Caco-2 (cell line): Measurements from ENCODE around the gene IRAK1. TPM values are rescaled to one million over a fixed set of nuclear protein-coding genes. Genes with fewer than 3 reads are reported as not detected.

ENCODE experiments used
- BruUV-seq: library from RNA; stranded (reverse); fragments of 400-500 nt; replicated peaks from 2 replicates; lab custom pipeline; 2021; lab: Mats Ljungman, UMichigan
- CTCF ChIA-PET: fragments of 300-600 bp; sonication (Branson Sonifier 250); formaldehyde crosslinking; loops from one replicate; lab custom pipeline; 2022; ENCODE audit warnings: antibody characterized with exemption; lab: Charles Lee
- POLR2A ChIA-PET: fragments of 300-600 bp; sonication (Branson Sonifier 250); formaldehyde crosslinking; loops from one replicate; lab custom pipeline; 2022; ENCODE audit warnings: antibody characterized with exemption; lab: Charles Lee
- DNase-seq, 2 experiments: peaks; one replicate each; pipeline versions ENCODE4 v3.0.0 to v3.0.0-alpha.2; 2020 to 2022
- H3K27me3 ChIP-seq: replicated peaks from 2 replicates; pipeline ENCODE4 v1.6.0; 2011; ENCODE audit warnings: low read length; ENCODE audit not compliant: control insufficient read depth, insufficient read depth
- H3K36me3 ChIP-seq: 2 replicates; pipeline ENCODE4 v1.5.1; 2011; ENCODE audit warnings: low read length; ENCODE audit not compliant: control insufficient read depth, insufficient read depth
- H3K4me1 ChIP-seq: fragments of 250-450 bp; sonication (Bioruptor Pico); 2 replicates; pipeline ENCODE4 v1.5.1; 2020; ENCODE audit warnings: mild to moderate bottlenecking
- H3K4me3 ChIP-seq: 2 replicates; pipeline ENCODE4 v1.5.1; 2011; ENCODE audit warnings: low read depth, mild to moderate bottlenecking, control low read depth, low read length
- H3K9me3 ChIP-seq: fragments of 250-450 bp; sonication (Bioruptor Pico); 2 replicates; pipeline ENCODE4 v1.5.1; 2020; ENCODE audit warnings: mild to moderate bottlenecking, moderate library complexity
- H3K27ac Mint-ChIP-seq: one replicate; pipeline ENCODE4 v1.8.0; 2022; ENCODE audit warnings: mixed read lengths; ENCODE audit not compliant: unreplicated experiment
- H3K27me3 Mint-ChIP-seq: one replicate; pipeline ENCODE4 v1.8.0; 2022; ENCODE audit warnings: mixed read lengths; ENCODE audit not compliant: insufficient read depth, unreplicated experiment
- H3K36me3 Mint-ChIP-seq: one replicate; pipeline ENCODE4 v1.8.0; 2022; ENCODE audit warnings: mild to moderate bottlenecking, mixed read lengths; ENCODE audit not compliant: insufficient read depth, unreplicated experiment
- H3K4me1 Mint-ChIP-seq: one replicate; pipeline ENCODE4 v1.8.0; 2022; ENCODE audit warnings: low read depth, mixed read lengths; ENCODE audit not compliant: unreplicated experiment
- H3K4me3 Mint-ChIP-seq: one replicate; pipeline ENCODE4 v1.8.0; 2022; ENCODE audit warnings: mild to moderate bottlenecking, moderate library complexity, mixed read lengths; ENCODE audit not compliant: unreplicated experiment
- H3K9me3 Mint-ChIP-seq: one replicate; pipeline ENCODE4 v1.8.0; 2022; ENCODE audit warnings: mixed read lengths; ENCODE audit not compliant: unreplicated experiment
- CTCF ChIP-seq, 2 experiments: fragments of 200-600 bp in 1 of 2; IDR thresholded peaks; 1 replicate in 1 of 2; 2 replicates in 1 of 2; pipeline versions ENCODE4 v1.5.1 to v1.8.0; 2011 to 2022; ENCODE audit warnings: antibody characterized with exemption in 1 of 2, control low read depth in 1 of 2, inconsistent platforms in 1 of 2, low read depth in 1 of 2, low read length in 1 of 2, mild to moderate bottlenecking in 1 of 2, moderate library complexity in 1 of 2; ENCODE audit not compliant: insufficient read depth in 1 of 2, severe bottlenecking in 1 of 2, unreplicated experiment in 1 of 2
- intact Hi-C: fragments of 100-400 bp; cut with micrococcal nuclease; formaldehyde crosslinking; loops from one replicate; pipeline ENCODE4 v1.10.0; 2022; ENCODE audit not compliant: unreplicated experiment
- total RNA-seq: library from RNA; stranded (reverse); gene quantifications from 2 replicates; pipeline ENCODE4 v1.2.3, GENCODE V29; 2022

IRAK1 gene
- total RNA-seq, 1 experiment from 2014 or later, result 119 TPM

- no peak for TF ChIP-seq CTCF (IDR thresholded peaks at IDR 0.05; ENCODE audit: insufficient read depth in 1 of 2, low read depth in 1 of 2, low read length in 1 of 2, severe bottlenecking in 1 of 2, unreplicated experiment in 1 of 2)
These were observed 45.1 kb upstream of the IRAK1 start for GRCh38 chrX:154064637-154065435.

GRCh38 chrX:154063234-154063633 is 43.5 kb upstream of the IRAK1 start:
- no peaks in the 10 kb centered on the region for H3K27me3 Mint-ChIP-seq
- BruUV-seq, result no TSS peak
- intact Hi-C loops, result no loop called here
- no peak overlapping the region for H3K4me3 Mint-ChIP-seq
- Histone ChIP-seq H3K27me3 (no peaks in the 10 kb centered on the region), H3K4me1 (no peaks in the 10 kb centered on the region), H3K9me3 (no peaks in the 10 kb centered on the region), H3K36me3 (no peaks in the 10 kb centered on the region), H3K4me3 (no peak overlapping the region)
- ChIA-PET POLR2A (no interaction called here), CTCF (no interaction called here)
- no peak for DNase-seq
- no peak overlapping the region for H3K27ac Mint-ChIP-seq
- no peaks in the 10 kb centered on the region for H3K4me1 Mint-ChIP-seq
- TF ChIP-seq CTCF (IDR thresholded peaks at IDR 0.05; ENCODE audit: insufficient read depth in 1 of 2, low read depth in 1 of 2, low read length in 1 of 2, severe bottlenecking in 1 of 2, unreplicated experiment in 1 of 2), result no peak
- no peaks in the 10 kb centered on the region for H3K9me3 Mint-ChIP-seq
- H3K36me3 Mint-ChIP-seq, result peaks cover 7% of the 10 kb centered on the region

More at GRCh38 chrX:154064637-154065435, 45.1 kb upstream of the IRAK1 start:
- Mint-ChIP-seq H3K36me3 (no peaks in the 10 kb centered on the region), H3K27me3 (no peaks in the 10 kb centered on the region), H3K9me3 (no peaks in the 10 kb centered on the region), H3K27ac (peak overlapping the region; percentile 30), H3K4me1 (no peaks in the 10 kb centered on the region), H3K4me3 (no peak overlapping the region)
- no peak for DNase-seq
- ChIA-PET CTCF (no interaction called here), POLR2A (no interaction called here)
- no peaks in the 10 kb centered on the region for H3K36me3 ChIP-seq
- H3K4me3 ChIP-seq, result no peak overlapping the region
- intact Hi-C loops, result no loop called here
- no TSS peak for BruUV-seq
- H3K27me3 ChIP-seq, result no peaks in the 10 kb centered on the region
- H3K4me1 ChIP-seq, result no peaks in the 10 kb centered on the region
- H3K9me3 ChIP-seq, result no peaks in the 10 kb centered on the region

GRCh38 chrX:154061801-154062200 is 42.1 kb upstream of the IRAK1 start:
- POLR2A ChIA-PET, result no interaction called here
- Mint-ChIP-seq H3K36me3 (peaks cover 13% of the 10 kb centered on the region), H3K4me1 (no peaks in the 10 kb centered on the region)

More at GRCh38 chrX:154061801-154062200, 42.1 kb upstream of the IRAK1 start:
- no peaks in the 10 kb centered on the region for H3K9me3 ChIP-seq
- no peak for DNase-seq
- 0 out of 2 replicates have a peak, but pooled peaks cover 3% of the 10 kb centered on the region for H3K4me1 ChIP-seq
- TF ChIP-seq CTCF (IDR thresholded peaks at IDR 0.05; ENCODE audit: insufficient read depth in 1 of 2, low read depth in 1 of 2, low read length in 1 of 2, severe bottlenecking in 1 of 2, unreplicated experiment in 1 of 2), result no peak
- intact Hi-C loops, result no loop called here
- Mint-ChIP-seq H3K27me3 (no peaks in the 10 kb centered on the region), H3K9me3 (no peaks in the 10 kb centered on the region), H3K27ac (peak overlapping the region; percentile 68), H3K4me3 (no peak overlapping the region)
- H3K27me3 ChIP-seq, result no peaks in the 10 kb centered on the region
- BruUV-seq, result no TSS peak
- H3K4me3 ChIP-seq, result no peak overlapping the region
- no peaks in the 10 kb centered on the region for H3K36me3 ChIP-seq
- CTCF ChIA-PET, result interaction anchor here (0.5 to 0.6 kb wide), 2 partner anchors 9 to 49 kb away, joined by 4 to 5 read pairs; no protein-coding TSS in a partner anchor
